ENCODE data around the gene EML3. TPM values are rescaled to one million over a fixed set of nuclear protein-coding genes. Genes with fewer than 3 reads are reported as not detected.
A peak's percentile ranks its signal among the peaks of the same experiment; 100 is the strongest.
"Not testable (repeated sequence)": the region's sequence is repeated elsewhere in the genome, so short reads cannot be mapped to it uniquely, and the experiment has no call there.

Gene EML3
- total and polyA plus RNA-seq, 5 donors from 2014 or later, result 16.1 to 165 (median 16.8) TPM

DNA sequence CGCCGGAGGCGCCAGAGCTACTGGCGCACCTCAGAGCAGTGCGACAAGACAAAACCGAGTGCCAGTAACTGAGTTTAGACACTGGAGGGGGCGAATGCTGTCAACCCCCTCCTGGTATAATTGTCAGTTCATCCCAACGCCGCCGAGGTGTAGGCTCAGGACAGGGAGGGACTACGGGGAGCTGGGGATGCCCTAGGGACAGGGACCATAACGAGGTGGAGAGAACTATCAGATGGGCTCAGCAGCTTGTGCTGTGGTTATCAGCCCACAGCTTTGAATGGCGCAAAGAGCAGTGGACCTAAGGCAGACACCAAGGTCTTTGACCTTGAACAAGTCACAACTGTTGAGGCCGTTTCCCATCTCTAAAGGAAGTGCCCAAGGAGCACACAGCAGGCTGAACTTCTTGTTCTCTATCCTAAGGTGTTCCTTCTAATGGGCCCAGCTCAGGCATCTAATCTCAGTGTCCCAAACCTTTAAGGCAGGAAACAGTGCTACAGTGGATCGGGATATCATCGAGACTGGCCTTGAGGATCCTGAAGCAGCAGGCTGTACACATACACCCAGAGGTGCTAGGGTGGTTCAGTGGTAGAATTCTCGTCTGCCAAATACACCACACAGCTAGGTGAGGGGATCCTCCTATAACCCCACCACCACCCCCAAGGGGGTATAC lies 20.3 kb downstream of the EML3 start:
- no peak for ATAC-seq (ENCODE audit: low read depth in 2 of 2)
- H3K4me1 ChIP-seq (ENCODE audit: control insufficient read depth, insufficient read depth, low read length, poor library complexity, severe bottlenecking), result peaks cover 42% of the 10 kb centered on the region

DNA sequence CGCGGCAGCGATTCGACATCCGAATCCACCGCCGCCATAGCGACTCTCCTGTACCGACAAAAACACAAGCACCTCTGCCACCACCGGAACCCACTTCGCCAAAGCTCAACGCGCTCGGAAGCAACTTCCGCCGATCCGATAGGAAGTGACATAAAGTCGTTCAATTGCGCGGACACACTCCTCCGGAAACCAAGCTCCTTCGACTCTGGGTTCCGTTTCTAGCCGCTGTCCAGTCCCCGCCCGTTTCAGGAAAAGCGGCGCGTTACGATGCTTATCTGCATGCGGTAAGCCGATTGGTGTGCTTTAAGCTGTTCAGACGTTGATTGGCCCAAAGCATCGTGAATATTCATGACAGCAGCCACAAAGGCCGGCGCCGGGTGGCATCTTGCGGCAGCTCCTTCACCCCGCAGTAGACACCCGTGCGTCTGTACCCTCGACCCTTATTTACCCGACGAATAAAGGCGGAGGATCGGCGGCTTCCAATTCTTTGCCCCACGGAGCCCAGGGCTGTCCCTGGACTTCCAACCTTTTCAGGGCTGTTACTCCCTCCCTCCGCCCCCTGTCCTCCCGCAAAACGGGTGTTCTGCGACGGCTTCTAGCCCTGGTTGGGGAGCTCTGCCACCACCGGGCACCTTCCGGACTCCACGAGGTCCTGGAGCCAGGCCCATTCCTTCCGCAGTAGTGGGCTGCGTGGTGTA lies 21.0 kb downstream of the EML3 start, which contains the start of gene TUT1:
TUT1 (minus strand) TSS at position 76 of the 698 bp plus-strand sequence; CDS start at position 38, 38 bp downstream.
- peak within 1 kb of the TSS; percentile 95 for H3K4me3 ChIP-seq (ENCODE audit: low read depth, low read length)
- H3K27me3 ChIP-seq (ENCODE audit: control insufficient read depth, insufficient read depth, low read length), result no peaks in the 10 kb centered on the region
- H3K4me1 ChIP-seq (ENCODE audit: control insufficient read depth, insufficient read depth, low read length, poor library complexity, severe bottlenecking), result peaks cover 39% of the 10 kb centered on the region
- Mint-ChIP-seq H3K4me1 (peaks cover 0 to 73% (median 38%) of the 10 kb centered on the region in 4 donors), H3K9me3 (no peaks in the 10 kb centered on the region), H3K27me3 (no peaks in the 10 kb centered on the region), H3K36me3 (peaks cover 17% of the 10 kb centered on the region), H3K27ac (peak within 1 kb of the TSS; percentile 95 to 97 (median 96)), H3K4me3 (peak within 1 kb of the TSS; percentile 90 to 96 (median 94))
- H3K36me3 ChIP-seq (ENCODE audit: control insufficient read depth, insufficient read depth, low read length), result peaks cover 43% of the 10 kb centered on the region
- H3K27ac ChIP-seq (ENCODE audit: insufficient read depth, low read length, poor library complexity, severe bottlenecking), result peak within 1 kb of the TSS; percentile 94
- no peaks in the 10 kb centered on the region for H3K9me3 ChIP-seq (ENCODE audit: control insufficient read depth in 2 of 2, low read length in 2 of 2)
- DNase-seq (peak; percentile 95 to 99 (median 98)), ATAC-seq (ENCODE audit: low read depth in 2 of 2) (peak; percentile 89 to 90)

More for the DNA sequence above, 20.3 kb downstream of the EML3 start:
- Mint-ChIP-seq H3K4me3 (peak overlapping the region; percentile 90 to 96 (median 94)), H3K4me1 (peaks cover 0 to 76% (median 39%) of the 10 kb centered on the region in 4 donors), H3K36me3 (peaks cover 17% of the 10 kb centered on the region), H3K27me3 (no peaks in the 10 kb centered on the region), H3K9me3 (no peaks in the 10 kb centered on the region), H3K27ac (peak overlapping the region; percentile 95 to 97 (median 96))
- H3K9me3 ChIP-seq (ENCODE audit: control insufficient read depth in 2 of 2, low read length in 2 of 2), result no peaks in the 10 kb centered on the region
- H3K27me3 ChIP-seq (ENCODE audit: control insufficient read depth, insufficient read depth, low read length), result no peaks in the 10 kb centered on the region
- H3K27ac ChIP-seq (ENCODE audit: insufficient read depth, low read length, poor library complexity, severe bottlenecking), result peak overlapping the region; percentile 94
- H3K4me3 ChIP-seq (ENCODE audit: low read depth, low read length), result peak overlapping the region; percentile 75
- peaks cover 49% of the 10 kb centered on the region for H3K36me3 ChIP-seq (ENCODE audit: control insufficient read depth, insufficient read depth, low read length)
- no peak for DNase-seq

DNA sequence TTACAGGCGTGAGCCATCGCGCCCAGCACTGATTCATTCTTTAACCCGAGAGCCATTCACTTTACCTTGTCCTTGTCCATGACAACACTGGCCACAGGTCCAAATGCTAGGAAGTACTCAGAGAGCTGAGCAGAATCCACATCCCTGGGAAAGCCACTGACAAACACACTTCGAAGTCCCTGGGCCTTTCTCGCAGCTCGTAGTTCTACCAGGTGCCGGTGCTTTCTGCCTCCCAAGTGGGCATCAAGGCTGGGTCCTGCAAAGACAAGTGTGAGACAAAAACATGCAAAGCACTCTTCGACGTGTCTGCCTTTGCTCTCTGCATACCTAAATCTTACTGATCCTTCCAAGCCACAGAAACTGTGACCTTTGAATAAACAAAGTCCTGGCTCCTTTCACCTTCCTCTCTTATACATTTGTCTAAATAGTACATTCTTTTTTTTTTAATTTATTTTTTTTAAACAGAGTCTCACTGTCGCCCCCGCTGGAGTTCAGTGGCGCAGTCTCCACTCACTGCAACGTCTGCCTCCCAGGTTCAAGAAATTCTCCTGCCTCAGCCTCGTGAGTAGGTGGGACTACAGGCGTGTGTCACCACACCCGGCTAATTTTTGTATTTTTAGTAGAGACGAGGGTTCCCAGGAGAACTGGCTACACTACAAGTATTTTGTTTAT lies 23.5 kb downstream of the EML3 start:
- ATAC-seq (ENCODE audit: low read depth in 2 of 2), result no peak
- no peaks in the 10 kb centered on the region for H3K9me3 ChIP-seq (ENCODE audit: control insufficient read depth in 2 of 2, low read length in 2 of 2)
- peak in 1 of 3 donors; percentile 54 for DNase-seq
- peaks cover 38% of the 10 kb centered on the region for H3K4me1 ChIP-seq (ENCODE audit: control insufficient read depth, insufficient read depth, low read length, poor library complexity, severe bottlenecking)
- Mint-ChIP-seq H3K4me1 (peaks cover 0 to 59% (median 30%) of the 10 kb centered on the region in 4 donors), H3K36me3 (peaks cover 5% of the 10 kb centered on the region), H3K4me3 (peak overlapping the region; percentile 28 to 93 (median 57)), H3K27me3 (no peaks in the 10 kb centered on the region), H3K27ac (peak overlapping the region in 2 of 3 donors; percentile 75), H3K9me3 (no peaks in the 10 kb centered on the region)
- H3K27ac ChIP-seq (ENCODE audit: insufficient read depth, low read length, poor library complexity, severe bottlenecking), result no peak overlapping the region
- H3K27me3 ChIP-seq (ENCODE audit: control insufficient read depth, insufficient read depth, low read length), result no peaks in the 10 kb centered on the region
- no peak overlapping the region for H3K4me3 ChIP-seq (ENCODE audit: low read depth, low read length)
- peaks cover 24% of the 10 kb centered on the region for H3K36me3 ChIP-seq (ENCODE audit: control insufficient read depth, insufficient read depth, low read length)

DNA sequence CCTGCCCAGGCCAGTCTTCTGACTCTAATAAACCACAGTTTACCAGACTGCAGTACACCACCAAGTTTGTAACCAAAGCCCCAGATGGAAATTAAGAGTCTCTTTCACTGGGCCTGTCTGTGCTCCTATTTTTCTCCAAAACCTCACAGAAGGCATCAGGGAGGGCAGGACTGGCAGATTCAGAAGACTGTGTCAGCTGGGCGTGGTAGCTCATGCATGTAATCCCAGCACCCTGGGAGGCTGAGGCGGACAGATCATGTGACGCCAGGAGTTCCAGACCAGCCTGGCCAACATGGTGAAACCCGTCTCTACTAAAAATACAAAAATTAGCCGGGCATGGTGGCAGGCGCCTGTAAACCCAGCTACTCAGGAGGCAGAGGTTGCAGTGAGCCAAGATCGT lies 27.2 kb downstream of the EML3 start:
- H3K27me3 ChIP-seq (ENCODE audit: control insufficient read depth, insufficient read depth, low read length); DNase-seq: not testable (repeated sequence)
- peaks cover 37% of the 10 kb centered on the region for H3K36me3 ChIP-seq (ENCODE audit: control insufficient read depth, insufficient read depth, low read length)

DNA sequence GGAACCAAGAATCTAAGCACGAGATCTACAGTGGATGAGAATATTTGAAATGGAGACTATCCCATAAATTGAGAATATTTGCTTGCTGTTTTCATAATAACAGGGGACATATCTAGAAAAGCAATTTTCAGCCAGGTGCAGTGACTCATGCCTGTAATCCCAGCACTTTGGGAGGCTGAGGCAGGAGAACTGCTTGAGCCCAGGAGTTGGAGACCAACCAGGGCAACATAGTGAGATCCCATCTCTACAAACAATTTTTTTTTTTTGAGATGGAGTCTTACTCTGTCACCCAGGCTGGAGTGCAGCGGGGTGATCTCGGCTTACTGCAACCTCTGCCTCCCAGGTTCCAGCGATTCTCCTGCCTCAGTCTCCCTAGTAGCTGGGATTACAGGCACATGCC lies 30.8 kb downstream of the EML3 start:
- H3K4me3 ChIP-seq (ENCODE audit: low read depth, low read length); H3K4me3 Mint-ChIP-seq; H3K27ac ChIP-seq (ENCODE audit: insufficient read depth, low read length, poor library complexity, severe bottlenecking); ATAC-seq (ENCODE audit: low read depth in 2 of 2); H3K27me3 Mint-ChIP-seq; H3K4me1 ChIP-seq (ENCODE audit: control insufficient read depth, insufficient read depth, low read length, poor library complexity, severe bottlenecking); H3K9me3 Mint-ChIP-seq; DNase-seq; H3K27me3 ChIP-seq (ENCODE audit: control insufficient read depth, insufficient read depth, low read length); H3K9me3 ChIP-seq (ENCODE audit: control insufficient read depth in 2 of 2, low read length in 2 of 2); H3K27ac Mint-ChIP-seq: not testable (repeated sequence)
- H3K36me3 ChIP-seq (ENCODE audit: control insufficient read depth, insufficient read depth, low read length), result peaks cover 44% of the 10 kb centered on the region
- peaks cover 0 to 14% (median 4%) of the 10 kb centered on the region in 4 donors for H3K4me1 Mint-ChIP-seq
- H3K36me3 Mint-ChIP-seq, result peaks cover 16% of the 10 kb centered on the region

More for the DNA sequence above, 27.2 kb downstream of the EML3 start:
- not testable (repeated sequence) for H3K4me1 ChIP-seq (ENCODE audit: control insufficient read depth, insufficient read depth, low read length, poor library complexity, severe bottlenecking); H3K9me3 ChIP-seq (ENCODE audit: control insufficient read depth in 2 of 2, low read length in 2 of 2); H3K27ac ChIP-seq (ENCODE audit: insufficient read depth, low read length, poor library complexity, severe bottlenecking); ATAC-seq (ENCODE audit: low read depth in 2 of 2); H3K27ac Mint-ChIP-seq; H3K4me3 ChIP-seq (ENCODE audit: low read depth, low read length); H3K9me3 Mint-ChIP-seq; H3K27me3 Mint-ChIP-seq
- Mint-ChIP-seq H3K4me3 (peak overlapping the region in 2 of 4 donors; percentile 27 to 38), H3K4me1 (peaks cover 0 to 33% (median 13%) of the 10 kb centered on the region in 4 donors), H3K36me3 (peaks cover 12% of the 10 kb centered on the region)

DNA sequence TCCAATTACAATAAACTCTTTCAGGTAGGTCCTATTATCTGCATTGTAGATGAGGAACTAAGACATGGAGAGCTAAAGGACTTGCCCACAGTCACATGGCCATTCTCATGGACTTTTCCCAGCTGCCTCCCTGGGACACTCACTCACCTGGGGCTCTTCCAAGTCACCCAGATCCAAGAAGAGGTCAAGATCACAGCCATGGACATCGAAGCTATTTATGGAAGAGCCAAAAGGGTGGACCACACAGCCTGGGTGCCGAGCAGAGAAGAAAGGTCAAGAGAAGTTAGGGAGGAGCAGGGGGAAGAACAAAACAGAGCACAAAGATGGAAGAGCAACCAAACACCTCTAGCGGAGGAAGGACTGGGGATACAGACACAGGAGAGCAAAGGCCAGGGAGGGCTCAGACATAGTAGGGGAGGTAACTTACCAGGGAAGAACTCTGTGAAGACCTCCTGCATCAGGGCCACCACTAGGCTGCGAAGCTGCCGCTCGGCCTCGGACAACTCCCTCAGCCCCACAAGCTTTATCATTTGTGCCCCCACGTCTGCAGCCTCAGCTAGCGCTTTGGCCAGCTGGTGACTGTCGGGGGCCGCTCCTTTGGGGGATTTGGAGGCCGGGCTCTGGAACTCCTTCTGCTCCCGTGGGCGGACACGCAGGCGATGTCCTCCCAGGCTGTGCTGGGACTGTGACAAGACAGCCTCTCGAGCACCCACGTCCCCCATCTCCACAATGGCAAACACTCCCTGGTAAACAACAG lies 31.4 kb downstream of the EML3 start:
- H3K4me1 Mint-ChIP-seq, result peaks cover 0 to 14% (median 6%) of the 10 kb centered on the region in 4 donors
- Histone ChIP-seq H3K4me3 (ENCODE audit: low read depth, low read length) (no peak overlapping the region), H3K4me1 (ENCODE audit: control insufficient read depth, insufficient read depth, low read length, poor library complexity, severe bottlenecking) (no peaks in the 10 kb centered on the region), H3K9me3 (ENCODE audit: control insufficient read depth in 2 of 2, low read length in 2 of 2) (no peaks in the 10 kb centered on the region), H3K27ac (ENCODE audit: insufficient read depth, low read length, poor library complexity, severe bottlenecking) (no peak overlapping the region), H3K36me3 (ENCODE audit: control insufficient read depth, insufficient read depth, low read length) (peaks cover 46% of the 10 kb centered on the region), H3K27me3 (ENCODE audit: control insufficient read depth, insufficient read depth, low read length) (no peaks in the 10 kb centered on the region)
- H3K9me3 Mint-ChIP-seq, result no peaks in the 10 kb centered on the region
- peak overlapping the region in 1 of 3 donors; percentile 66 for H3K27ac Mint-ChIP-seq
- ATAC-seq (ENCODE audit: low read depth in 2 of 2) (no peak), DNase-seq (no peak)
- no peaks in the 10 kb centered on the region for H3K27me3 Mint-ChIP-seq
- no peak overlapping the region for H3K4me3 Mint-ChIP-seq
- peaks cover 21% of the 10 kb centered on the region for H3K36me3 Mint-ChIP-seq

DNA sequence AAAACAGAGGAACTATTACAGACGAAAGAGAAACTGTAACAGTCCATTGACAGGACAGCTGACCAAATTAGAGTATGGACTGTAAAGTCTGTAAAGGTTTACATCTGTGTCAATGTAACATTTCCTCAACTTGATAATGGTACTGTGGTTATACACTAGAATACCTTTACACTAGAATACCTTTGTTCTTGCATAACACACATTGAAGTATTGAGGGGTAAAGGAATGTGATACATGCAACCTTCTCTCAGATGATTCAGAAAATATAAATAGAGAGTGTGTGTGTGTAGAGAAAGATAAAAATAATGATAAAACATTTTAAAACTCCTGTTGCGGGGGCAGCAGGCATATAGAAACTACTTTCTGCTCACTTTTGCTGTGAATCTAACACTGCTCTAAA lies 33.3 kb downstream of the EML3 start:
- Histone ChIP-seq H3K36me3 (ENCODE audit: control insufficient read depth, insufficient read depth, low read length) (peaks cover 44% of the 10 kb centered on the region), H3K9me3 (ENCODE audit: control insufficient read depth in 2 of 2, low read length in 2 of 2) (no peaks in the 10 kb centered on the region), H3K27me3 (ENCODE audit: control insufficient read depth, insufficient read depth, low read length) (no peaks in the 10 kb centered on the region), H3K27ac (ENCODE audit: insufficient read depth, low read length, poor library complexity, severe bottlenecking) (no peak overlapping the region), H3K4me3 (ENCODE audit: low read depth, low read length) (no peak overlapping the region), H3K4me1 (ENCODE audit: control insufficient read depth, insufficient read depth, low read length, poor library complexity, severe bottlenecking) (peaks cover 12% of the 10 kb centered on the region)
- peaks cover 0 to 20% (median 12%) of the 10 kb centered on the region in 4 donors for H3K4me1 Mint-ChIP-seq
- H3K4me3 Mint-ChIP-seq, result no peak overlapping the region
- no peak for ATAC-seq (ENCODE audit: low read depth in 2 of 2)
- no peak for DNase-seq
- H3K9me3 Mint-ChIP-seq, result no peaks in the 10 kb centered on the region
- no peaks in the 10 kb centered on the region for H3K27me3 Mint-ChIP-seq
- no peak overlapping the region for H3K27ac Mint-ChIP-seq
- H3K36me3 Mint-ChIP-seq, result peaks cover 21% of the 10 kb centered on the region

All from CD4-positive, CD25-positive, alpha-beta regulatory T cell (primary cell).